GM21515 (cell line): ENCODE results near the gene CSRP3.

Experiments
- ATAC-seq: cut with Tn5 transposase; IDR thresholded peaks from one replicate; pipeline ENCODE4 v1.9.1; 2021; ENCODE audit not compliant: unreplicated experiment

The CSRP3 gene

GRCh38 chr11:19225581-19225980, 23.8 kb upstream of the CSRP3 start:
- ATAC-seq = no peak

GRCh38 chr11:19225123-19225522, 23.3 kb upstream of the CSRP3 start:
- ATAC-seq = no peak

GRCh38 chr11:19220903-19221724, 19.3 kb upstream of the CSRP3 start:
- ATAC-seq = no peak

GRCh38 chr11:19218786-19219460, 17.1 kb upstream of the CSRP3 start:
- ATAC-seq = no peak

GRCh38 chr11:19218216-19218615, 16.4 kb upstream of the CSRP3 start:
- no peak for ATAC-seq

- no peak for ATAC-seq
These were observed 15.1 kb upstream of the CSRP3 start for GRCh38 chr11:19216709-19217374.

GRCh38 chr11:19216021-19216420, 14.2 kb upstream of the CSRP3 start:
- ATAC-seq = no peak

- no peak for ATAC-seq
These were observed 8.0 kb upstream of the CSRP3 start for GRCh38 chr11:19209617-19210370.

GRCh38 chr11:19208959-19209546, 7.3 kb upstream of the CSRP3 start:
- ATAC-seq = no peak

- ATAC-seq = no peak
These were observed 6.4 kb upstream of the CSRP3 start for GRCh38 chr11:19208181-19208580.

GRCh38 chr11:19204836-19205235, 3.1 kb upstream of the CSRP3 start:
- ATAC-seq = no peak

- ATAC-seq = no peak
These were observed 1.2 kb downstream of the CSRP3 start for GRCh38 chr11:19200410-19201201.

GRCh38 chr11:19199771-19200170, 2.0 kb downstream of the CSRP3 start:
- no peak for ATAC-seq

- no peak for ATAC-seq
These were observed 2.7 kb downstream of the CSRP3 start for GRCh38 chr11:19199048-19199447.

GRCh38 chr11:19196432-19196831, 5.4 kb downstream of the CSRP3 start:
- ATAC-seq = no peak

- ATAC-seq = no peak
These were observed 7.0 kb downstream of the CSRP3 start for GRCh38 chr11:19194620-19195308.

- no peak for ATAC-seq
These were observed 7.9 kb downstream of the CSRP3 start for GRCh38 chr11:19193916-19194315.

- ATAC-seq = no peak
These were observed 10.1 kb downstream of the CSRP3 start for GRCh38 chr11:19191530-19192169.

- ATAC-seq = no peak
These were observed 13.9 kb downstream of the CSRP3 start for GRCh38 chr11:19187833-19188258.
